DND-41 (cell line): ENCODE results near the gene CCSER2.

Experiments used
- EZH2 ChIP-seq: IDR thresholded peaks from 3 replicates; pipeline ENCODE4 v1.6.1; 2012; ENCODE audit warnings: borderline replicate concordance, low read depth, mild to moderate bottlenecking, moderate library complexity, low read length, inconsistent platforms; ENCODE audit not compliant: severe bottlenecking
- TF ChIP-seq, protein P1 (sequence below): IDR thresholded peaks from 2 replicates; pipeline ENCODE4 v1.5.1; 2012; ENCODE audit warnings: borderline replicate concordance, low read length, moderate library complexity, mild to moderate bottlenecking; ENCODE audit not compliant: poor library complexity, severe bottlenecking; ENCODE audit errors: extremely low read depth

GRCh38 chr10:84567133-84567532, 238.7 kb downstream of the CCSER2 start:
- TF ChIP-seq, protein P1, sequence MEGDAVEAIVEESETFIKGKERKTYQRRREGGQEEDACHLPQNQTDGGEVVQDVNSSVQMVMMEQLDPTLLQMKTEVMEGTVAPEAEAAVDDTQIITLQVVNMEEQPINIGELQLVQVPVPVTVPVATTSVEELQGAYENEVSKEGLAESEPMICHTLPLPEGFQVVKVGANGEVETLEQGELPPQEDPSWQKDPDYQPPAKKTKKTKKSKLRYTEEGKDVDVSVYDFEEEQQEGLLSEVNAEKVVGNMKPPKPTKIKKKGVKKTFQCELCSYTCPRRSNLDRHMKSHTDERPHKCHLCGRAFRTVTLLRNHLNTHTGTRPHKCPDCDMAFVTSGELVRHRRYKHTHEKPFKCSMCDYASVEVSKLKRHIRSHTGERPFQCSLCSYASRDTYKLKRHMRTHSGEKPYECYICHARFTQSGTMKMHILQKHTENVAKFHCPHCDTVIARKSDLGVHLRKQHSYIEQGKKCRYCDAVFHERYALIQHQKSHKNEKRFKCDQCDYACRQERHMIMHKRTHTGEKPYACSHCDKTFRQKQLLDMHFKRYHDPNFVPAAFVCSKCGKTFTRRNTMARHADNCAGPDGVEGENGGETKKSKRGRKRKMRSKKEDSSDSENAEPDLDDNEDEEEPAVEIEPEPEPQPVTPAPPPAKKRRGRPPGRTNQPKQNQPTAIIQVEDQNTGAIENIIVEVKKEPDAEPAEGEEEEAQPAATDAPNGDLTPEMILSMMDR: no peak
- no peak for TF ChIP-seq EZH2
